NCI-H446 (cell line): ENCODE measurements around the gene FAM151B.

ENCODE experiments used
- DNase-seq, 2 experiments: peaks; one replicate each; lab custom pipeline; 2025; lab: John Stamatoyannopoulos, UW

Gene FAM151B

DNA sequence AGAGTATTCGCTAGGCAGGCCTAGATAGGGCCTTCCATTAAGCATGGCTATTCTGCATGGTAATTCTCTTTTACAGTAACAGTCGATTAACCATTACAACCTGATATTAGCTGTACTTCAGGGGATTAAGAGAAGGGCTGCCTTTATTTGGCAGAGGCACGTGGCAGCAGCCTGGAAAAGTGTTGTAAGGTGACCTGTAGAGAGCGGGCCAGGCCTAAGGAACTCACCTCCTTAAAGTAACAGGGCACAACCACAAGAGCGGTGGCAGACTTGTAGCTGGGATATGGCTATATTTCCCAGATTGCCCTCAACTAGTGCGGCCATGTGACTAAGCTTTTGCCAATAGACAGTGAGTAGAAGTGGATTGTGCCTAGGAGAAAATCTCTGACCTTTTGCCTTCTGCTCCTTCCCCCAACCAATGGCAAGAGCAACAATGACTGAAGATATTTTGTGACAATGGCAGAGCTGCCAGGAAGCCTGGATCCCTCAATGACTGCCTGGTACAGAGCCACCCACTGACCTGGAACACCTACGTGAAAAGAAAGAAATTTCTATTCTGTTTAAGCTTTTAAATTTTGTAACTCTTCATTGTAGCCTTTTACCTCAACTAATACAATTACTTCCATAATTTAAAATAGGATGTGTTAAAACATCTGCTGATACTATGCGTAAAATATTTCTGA lies 101.1 kb downstream of the FAM151B start:
- no peak for DNase-seq

- DNase-seq = no peak
These were observed 102.9 kb downstream of the FAM151B start for GRCh38 chr5:80590766-80591165.

GRCh38 chr5:80591352-80591751 lies 103.5 kb downstream of the FAM151B start:
- no peak for DNase-seq

DNA sequence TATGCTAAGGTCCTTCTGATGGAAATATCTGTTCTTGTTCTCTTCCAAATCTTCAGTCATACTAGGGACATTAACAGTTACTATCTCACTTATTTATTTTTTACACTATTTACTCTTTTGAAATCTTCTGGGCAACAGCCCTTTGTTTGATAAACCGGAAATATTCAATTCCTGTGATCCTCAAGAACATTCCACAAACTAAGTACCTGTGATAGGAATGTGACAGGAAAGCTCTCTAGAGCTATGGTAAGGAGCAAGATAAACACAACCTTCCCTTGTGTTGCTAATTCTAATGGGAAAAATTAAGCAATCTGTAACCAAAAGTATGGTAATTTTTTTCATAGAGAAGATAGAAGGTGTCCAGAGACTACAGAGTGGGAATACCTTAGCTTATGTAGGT lies 104.2 kb downstream of the FAM151B start:
- no peak for DNase-seq
